Fibroblast of villous mesenchyme (primary cell): ENCODE measurements around the gene CPVL. TPM values are rescaled to one million over a fixed set of nuclear protein-coding genes. Genes with fewer than 3 reads are reported as not detected.

Experiments
- DNase-seq: peaks from one replicate; pipeline ENCODE4 v3.0.0-alpha.2; 2010; ENCODE audit warnings: low read depth
- H3K4me3 ChIP-seq: 2 replicates; pipeline ENCODE4 v1.5.1; 2011; ENCODE audit warnings: low read depth, mild to moderate bottlenecking, low read length
- CTCF ChIP-seq: IDR thresholded peaks from 2 replicates; pipeline ENCODE4 v1.5.1; 2012; ENCODE audit warnings: low read depth, mild to moderate bottlenecking, low read length; ENCODE audit not compliant: insufficient read depth
- total RNA-seq: library from RNA; depleted of rRNA; stranded (reverse); fragments of >200 nt; gene quantifications from 2 replicates; pipeline ENCODE4 v1.2.3, GENCODE V29; 2012

The CPVL gene
- total RNA-seq, 1 donor: not detected

- no peak for TF ChIP-seq CTCF
- H3K4me3 ChIP-seq: no peak overlapping the region
- DNase-seq: no peak
These were observed 7.1 kb downstream of the CPVL start for GRCh38 chr7:29139191-29139590.

GRCh38 chr7:29138588-29138987 is 7.7 kb downstream of the CPVL start:
- no peak for TF ChIP-seq CTCF
- H3K4me3 ChIP-seq: no peak overlapping the region
- no peak for DNase-seq

- H3K4me3 ChIP-seq: no peak overlapping the region
- DNase-seq: no peak
- no peak for TF ChIP-seq CTCF
These were observed 10.5 kb downstream of the CPVL start for GRCh38 chr7:29135846-29136245.

- H3K4me3 ChIP-seq: no peak overlapping the region
- TF ChIP-seq CTCF: no peak
- DNase-seq: no peak
These were observed 13.4 kb downstream of the CPVL start for GRCh38 chr7:29132980-29133379.

GRCh38 chr7:29131678-29132077 is 14.7 kb downstream of the CPVL start:
- DNase-seq: no peak
- TF ChIP-seq CTCF: no peak
- no peak overlapping the region for H3K4me3 ChIP-seq

GRCh38 chr7:29130096-29130495 is 16.2 kb downstream of the CPVL start:
- H3K4me3 ChIP-seq: no peak overlapping the region
- no peak for DNase-seq
- no peak for TF ChIP-seq CTCF

GRCh38 chr7:29127527-29127926 is 18.8 kb downstream of the CPVL start:
- H3K4me3 ChIP-seq: no peak overlapping the region
- TF ChIP-seq CTCF: no peak
- no peak for DNase-seq
